K562 (cell line): ENCODE results near the gene MOCS3. TPM values are rescaled to one million over a fixed set of nuclear protein-coding genes. Genes with fewer than 3 reads are reported as not detected.

Experiments used
- ADNP ChIP-seq: fragments of 200-800 bp; sonication (Bioruptor generic); IDR thresholded peaks from 2 replicates; pipeline ENCODE4 v1.6.1; 2016; ENCODE audit warnings: missing genetic modification characterization, missing compliant biosample characterization
- AFF1 ChIP-seq, 2 experiments: fragments of 450-650 bp; IDR thresholded peaks; 2 replicates each; pipeline ENCODE4 v1.6.1; 2018; ENCODE audit warnings: mild to moderate bottlenecking in 2 of 2, low read depth in 1 of 2; ENCODE audit not compliant: partially characterized antibody in 2 of 2
- BRD4 ChIP-seq: fragments of 200-600 bp; sonication (generic); IDR thresholded peaks from 2 replicates; pipeline ENCODE4 v1.6.1; 2017; ENCODE audit warnings: inconsistent platforms
- DACH1 ChIP-seq: fragments of 450-650 bp; IDR thresholded peaks from 2 replicates; pipeline ENCODE4 v1.6.1; 2018; ENCODE audit not compliant: partially characterized antibody
- E2F4 ChIP-seq: sonication (generic); formaldehyde crosslinking; IDR thresholded peaks from 2 replicates; pipeline ENCODE4 v1.8.0; 2022; ENCODE audit warnings: mild to moderate bottlenecking, low read depth, missing genetic modification reagents
- ELF4 ChIP-seq: fragments of 450-650 bp; formaldehyde crosslinking; IDR thresholded peaks from 2 replicates; pipeline ENCODE4 v1.4.0; 2022; ENCODE audit warnings: missing genetic modification characterization
- ETV1 ChIP-seq: fragments of 450-650 bp; conservative IDR thresholded peaks from 2 replicates; pipeline ENCODE4 v1.6.1; 2016; ENCODE audit warnings: missing genetic modification characterization, control low read depth, low read depth, missing compliant biosample characterization
- GTF2A2 ChIP-seq: IDR thresholded peaks from 2 replicates; pipeline ENCODE4 v1.6.1; 2016; ENCODE audit warnings: mild to moderate bottlenecking, missing genetic modification characterization, missing compliant biosample characterization
- NFE2L1 ChIP-seq: fragments of 450-650 bp; IDR thresholded peaks from 2 replicates; pipeline ENCODE4 v1.6.1; 2016; ENCODE audit warnings: missing genetic modification characterization, low read depth, mild to moderate bottlenecking, missing compliant biosample characterization, moderate library complexity, borderline replicate concordance
- PCBP2 ChIP-seq: fragments of 200-400 bp; formaldehyde crosslinking; IDR thresholded peaks from 2 replicates; pipeline ENCODE4 v1.6.1; 2018; ENCODE audit warnings: low read length, low read depth, mild to moderate bottlenecking, moderate library complexity; ENCODE audit not compliant: poor library complexity, severe bottlenecking
- PTRF ChIP-seq: fragments of 450-650 bp; IDR thresholded peaks from 2 replicates; pipeline ENCODE4 v1.6.1; 2016; ENCODE audit warnings: mild to moderate bottlenecking, missing genetic modification characterization, missing compliant biosample characterization
- RUNX1 ChIP-seq: sonication (generic); IDR thresholded peaks from 2 replicates; pipeline ENCODE4 v1.6.1; 2016; ENCODE audit warnings: antibody characterized with exemption, low read depth
- SNRNP70 ChIP-seq: fragments of 200-400 bp; formaldehyde crosslinking; optimal IDR thresholded peaks from 2 replicates; pipeline ENCODE3; 2017; ENCODE audit warnings: low read depth, low read length
- TAF1 ChIP-seq: IDR thresholded peaks from 2 replicates; pipeline ENCODE4 v1.6.1; 2011; ENCODE audit warnings: mild to moderate bottlenecking, low read length, moderate library complexity; ENCODE audit not compliant: insufficient read depth, control insufficient read depth, severe bottlenecking; ENCODE audit errors: extremely low read depth
- TEAD1 ChIP-seq, 2 experiments: fragments of 450-650 bp in 1 of 2; sonication (generic) in 1 of 2; formaldehyde crosslinking; IDR thresholded peaks; 2 replicates each; pipeline versions ENCODE4 v1.4.0 to v1.8.0; 2020 to 2022; ENCODE audit warnings: mild to moderate bottlenecking in 2 of 2, missing genetic modification reagents in 1 of 2
- USF1 ChIP-seq: sonication (generic); formaldehyde crosslinking; IDR thresholded peaks from 2 replicates; pipeline ENCODE4 v1.9.0; 2022; ENCODE audit warnings: mild to moderate bottlenecking, missing genetic modification reagents
- ZBTB1 ChIP-seq: sonication (generic); formaldehyde crosslinking; IDR thresholded peaks from 2 replicates; pipeline ENCODE4 v1.8.1; 2023; ENCODE audit warnings: missing genetic modification reagents, low read depth, mild to moderate bottlenecking, borderline replicate concordance
- ZFP30 ChIP-seq: fragments of 250-450 bp; sonication (Bioruptor Pico); IDR thresholded peaks from 2 replicates; pipeline ENCODE4 v1.8.0; 2022; ENCODE audit warnings: moderate library complexity, mild to moderate bottlenecking, inconsistent platforms, borderline replicate concordance
- ZNF174 ChIP-seq: fragments of 250-450 bp; sonication (Bioruptor Pico); IDR thresholded peaks from 2 replicates; pipeline ENCODE4 v1.4.0; 2020; ENCODE audit warnings: mild to moderate bottlenecking
- ZNF274 ChIP-seq: IDR thresholded peaks from 2 replicates; pipeline ENCODE4 v1.6.1; 2011; ENCODE audit warnings: low read depth, mild to moderate bottlenecking, low read length, moderate library complexity, borderline replicate concordance
- ZNF311 ChIP-seq: fragments of 250-450 bp; sonication (Bioruptor Pico); IDR thresholded peaks from 2 replicates; pipeline ENCODE4 v1.4.0; 2020; ENCODE audit warnings: mild to moderate bottlenecking, moderate library complexity
- ZNF436 ChIP-seq: fragments of 250-450, 450-650 bp; sonication (Bioruptor Pico); formaldehyde crosslinking; IDR thresholded peaks from 2 replicates; pipeline ENCODE4 v1.7.0; 2020; ENCODE audit warnings: mild to moderate bottlenecking
- polyA plus RNA-seq, 8 experiments: library from polyadenylated mRNA; depleted of rRNA in 4 of 8; stranded (reverse) in 5 of 8; unstranded in 3 of 8; fragments of >200 nt; fragmentation: Nextera tagmentation in 2 of 8; fragmentation: Illumina TruSeq in 1 of 8; extraction: Ambion mirVana in 2 of 8; extraction: Trizol in 1 of 8; gene quantifications; 2 replicates each; pipeline versions ENCODE4 v1.2.1 to v1.2.3, GENCODE V29; 2011 to 2014; ENCODE audit warnings: inconsistent platforms in 1 of 8, missing spikeins in 1 of 8
- total RNA-seq, 7 experiments: library from RNA; depleted of rRNA in 6 of 7; stranded (reverse); fragments of >200 nt in 6 of 7; fragmentation: Illumina TruSeq in 2 of 7; extraction: Trizol in 2 of 7; gene quantifications; 2 replicates each; pipeline versions ENCODE4 v1.2.1 to v1.2.3, GENCODE V29; 2011 to 2021; ENCODE audit warnings: low replicate concordance in 1 of 7

MOCS3 gene
- total and polyA plus RNA-seq, 9 of the 15 experiments (the other 6 are each of a cell fraction or from before 2014, with no cell fraction given): 0.70 to 6.2 (median 2.9) TPM

- TF ChIP-seq AFF1 (IDR thresholded peaks at IDR 0.05; ENCODE audit: low read depth in 1 of 2, partially characterized antibody in 2 of 2) (no peak), ZNF311 (CRISPR knock-in tag) (no peak), TEAD1 (CRISPR knock-in tag; IDR thresholded peaks at IDR 0.05) (peak in 1 of 2 experiments; percentile 83; a peak in 2 of 4 replicates), ZFP30 (CRISPR knock-in tag) (no peak), ZBTB1 (CRISPR knock-in tag) (no peak), ETV1 (tag) (peak; percentile 72), BRD4 (peak; percentile 58; the same call in 1 of the 2 replicates), USF1 (CRISPR knock-in tag) (0 out of 2 replicates have a peak, but pooled peaks have one; percentile 12), ELF4 (CRISPR knock-in tag) (peak; percentile 45; the same call in 1 of the 2 replicates), TAF1 (peak; percentile 100), RUNX1 (no peak), ZNF436 (CRISPR knock-in tag) (no peak), NFE2L1 (tag) (no peak), ZNF174 (CRISPR knock-in tag) (no peak), SNRNP70 (no peak), ADNP (tag) (no peak), DACH1 (no peak), GTF2A2 (tag) (no peak), E2F4 (CRISPR knock-in tag) (0 out of 2 replicates have a peak, but pooled peaks have one; percentile 20), PTRF (no peak), ZNF274 (no peak), PCBP2 (no peak)
Observed at GRCh38 chr20:50957798-50958614, 612 bp upstream of the MOCS3 start, which contains the start of gene DPM1 (continued).
